ENCODE results near the gene LRRC73.
"Not testable (repeated sequence)": the region's sequence is repeated elsewhere in the genome, so short reads cannot be mapped to it uniquely, and the experiment has no call there.

LRRC73 gene

GRCh38 chr6:43509142-43509983, 783 bp downstream of the LRRC73 start:
- DNase-seq, result no peak

- no peak for DNase-seq
These were observed 1.5 kb downstream of the LRRC73 start for GRCh38 chr6:43508481-43509141.

GRCh38 chr6:43506667-43507471, 3.3 kb downstream of the LRRC73 start:
- DNase-seq, result peak; percentile 85

GRCh38 chr6:43506171-43506570, 4.0 kb downstream of the LRRC73 start:
- no peak for DNase-seq

GRCh38 chr6:43505718-43506117, 4.4 kb downstream of the LRRC73 start:
- no peak for DNase-seq

- no peak for DNase-seq
These were observed 5.2 kb downstream of the LRRC73 start for GRCh38 chr6:43504756-43505593.

- no peak for DNase-seq
These were observed 6.7 kb downstream of the LRRC73 start for GRCh38 chr6:43503443-43503842.

- no peak for DNase-seq
These were observed 7.5 kb downstream of the LRRC73 start for GRCh38 chr6:43502666-43503065.

GRCh38 chr6:43500921-43501320, 9.2 kb downstream of the LRRC73 start:
- DNase-seq, result no peak

- DNase-seq, result no peak
These were observed 10.9 kb downstream of the LRRC73 start for GRCh38 chr6:43499028-43499815.

- not testable (repeated sequence) for DNase-seq
These were observed 11.9 kb downstream of the LRRC73 start for GRCh38 chr6:43498291-43498690.

- DNase-seq, result no peak
These were observed 12.5 kb downstream of the LRRC73 start for GRCh38 chr6:43497689-43498088.

GRCh38 chr6:43497129-43497396, 13.1 kb downstream of the LRRC73 start:
- no peak for DNase-seq

- DNase-seq, result no peak
These were observed 13.6 kb downstream of the LRRC73 start for GRCh38 chr6:43496370-43497128.

GRCh38 chr6:43495409-43495941, 14.7 kb downstream of the LRRC73 start:
- DNase-seq, result no peak

- no peak for DNase-seq
These were observed 15.4 kb downstream of the LRRC73 start for GRCh38 chr6:43494766-43495165.

GRCh38 chr6:43494321-43494720, 15.8 kb downstream of the LRRC73 start:
- no peak for DNase-seq

GRCh38 chr6:43493833-43494232, 16.3 kb downstream of the LRRC73 start:
- no peak for DNase-seq

GRCh38 chr6:43493230-43493629, 16.9 kb downstream of the LRRC73 start:
- no peak for DNase-seq

GRCh38 chr6:43492673-43493072, 17.5 kb downstream of the LRRC73 start:
- DNase-seq, result no peak
